Activated CD8-positive, alpha-beta memory T cell treated with anti-CD3 and anti-CD28 coated beads for 24 hours (primary cell): ENCODE data around the gene PIK3C2A.

Experiments
- DNase-seq: peaks from one replicate; pipeline ENCODE4 v3.0.0-alpha.2; 2020

PIK3C2A gene

DNA sequence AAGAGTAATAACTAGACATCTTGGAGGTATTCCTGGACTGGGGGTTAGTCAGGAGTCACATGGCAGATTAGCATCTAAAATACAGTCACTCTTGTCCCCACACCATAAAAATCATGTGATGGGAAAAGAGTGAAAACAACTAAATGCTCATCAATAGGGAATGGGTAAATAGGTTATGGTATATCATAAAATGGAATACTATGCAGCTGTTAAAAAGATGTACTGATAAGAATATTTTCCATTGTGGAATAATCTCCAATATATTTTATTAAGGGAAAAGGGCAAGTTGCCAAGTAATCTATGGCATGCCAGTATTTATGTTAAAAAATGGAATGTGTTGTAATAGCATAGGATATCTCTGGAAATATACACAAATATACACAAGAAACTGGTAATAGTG lies 6.6 kb upstream of the PIK3C2A start:
- no peak for DNase-seq

DNA sequence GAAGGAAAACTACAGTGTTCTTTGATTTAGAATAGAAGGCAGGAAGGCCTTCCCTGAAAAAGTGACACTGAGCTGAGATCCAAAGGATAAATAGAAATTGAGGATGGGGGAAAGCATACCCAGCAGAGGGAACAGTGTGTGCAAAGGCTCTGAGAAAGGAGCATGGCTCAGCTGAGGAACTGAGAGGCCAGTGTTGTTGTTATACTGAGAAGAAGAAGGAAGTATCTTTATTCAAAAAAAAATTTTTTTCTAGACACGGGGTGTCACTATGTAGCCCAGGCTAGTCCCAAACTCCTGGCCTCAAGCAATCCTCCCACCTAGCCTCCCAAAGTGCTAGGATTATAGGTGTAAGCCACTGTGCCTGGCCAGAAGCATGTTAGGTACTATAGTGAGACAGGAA lies 3.5 kb upstream of the PIK3C2A start:
- no peak for DNase-seq

- no peak for DNase-seq
Measured at GRCh38 chr11:17209939-17210245, 2.1 kb upstream of the PIK3C2A start.

GRCh38 chr11:17208257-17208999 lies 642 bp upstream of the PIK3C2A start:
- no peak for DNase-seq

DNA sequence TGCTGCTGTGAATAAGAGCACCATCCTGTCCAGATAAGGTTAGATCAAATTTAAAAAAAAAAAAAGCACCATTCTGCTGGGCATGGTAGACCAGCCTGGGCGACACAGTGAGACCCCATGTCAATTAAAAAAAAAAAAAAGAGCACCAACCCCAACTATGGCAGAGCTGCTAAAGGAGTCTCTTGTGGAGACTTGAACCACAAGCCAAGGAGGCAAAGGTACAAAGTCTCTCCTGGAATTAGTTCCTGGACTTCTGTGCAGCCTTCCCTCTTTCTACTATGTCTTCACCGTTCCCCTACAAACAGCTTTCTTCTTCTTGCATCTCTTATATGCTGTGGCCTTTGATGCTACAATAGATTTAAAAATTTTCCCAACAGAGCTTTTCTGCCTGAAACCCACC lies 1.3 kb downstream of the PIK3C2A start:
- DNase-seq, result no peak

DNA sequence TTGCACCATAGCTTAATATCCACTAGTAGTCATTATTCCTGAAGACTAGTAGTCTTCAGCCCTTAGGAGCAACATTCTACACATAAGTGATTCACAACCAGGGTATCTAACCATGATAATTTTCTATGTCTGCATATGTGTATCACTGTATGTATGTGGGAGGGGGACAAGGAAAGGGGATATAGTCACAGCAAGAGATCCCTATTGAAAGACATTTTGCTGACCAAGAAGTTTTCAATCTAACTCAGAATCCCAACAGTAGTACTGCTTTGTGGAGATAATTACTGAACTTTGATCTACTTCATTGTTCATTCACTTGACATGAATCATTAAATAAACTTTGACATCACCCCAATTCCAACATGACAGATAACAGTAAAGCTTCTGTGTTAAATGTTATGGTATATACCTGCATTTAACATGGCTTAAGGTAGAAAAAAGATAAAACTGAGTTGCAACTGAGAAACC lies 10.3 kb downstream of the PIK3C2A start:
- DNase-seq, result no peak

DNA sequence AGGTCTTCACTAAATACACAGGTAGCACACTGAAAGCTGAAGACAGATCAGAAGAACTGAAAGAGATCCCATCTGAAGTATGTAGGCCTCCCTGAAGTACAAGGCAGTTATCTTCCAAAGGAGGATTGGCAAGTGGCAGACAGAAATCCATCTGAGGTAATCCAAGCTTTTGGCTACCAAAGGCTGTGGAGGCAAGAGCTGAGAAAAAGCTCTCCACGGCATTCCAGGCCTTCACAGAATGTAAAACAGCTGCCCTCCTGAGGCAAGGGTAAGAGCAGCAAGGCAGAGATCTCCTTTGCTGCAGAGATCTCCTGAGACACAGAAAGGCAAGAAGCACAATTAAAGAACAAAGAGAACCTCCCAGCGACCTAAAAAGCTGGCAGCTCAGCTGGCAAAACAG lies 19.1 kb downstream of the PIK3C2A start:
- no peak for DNase-seq

DNA sequence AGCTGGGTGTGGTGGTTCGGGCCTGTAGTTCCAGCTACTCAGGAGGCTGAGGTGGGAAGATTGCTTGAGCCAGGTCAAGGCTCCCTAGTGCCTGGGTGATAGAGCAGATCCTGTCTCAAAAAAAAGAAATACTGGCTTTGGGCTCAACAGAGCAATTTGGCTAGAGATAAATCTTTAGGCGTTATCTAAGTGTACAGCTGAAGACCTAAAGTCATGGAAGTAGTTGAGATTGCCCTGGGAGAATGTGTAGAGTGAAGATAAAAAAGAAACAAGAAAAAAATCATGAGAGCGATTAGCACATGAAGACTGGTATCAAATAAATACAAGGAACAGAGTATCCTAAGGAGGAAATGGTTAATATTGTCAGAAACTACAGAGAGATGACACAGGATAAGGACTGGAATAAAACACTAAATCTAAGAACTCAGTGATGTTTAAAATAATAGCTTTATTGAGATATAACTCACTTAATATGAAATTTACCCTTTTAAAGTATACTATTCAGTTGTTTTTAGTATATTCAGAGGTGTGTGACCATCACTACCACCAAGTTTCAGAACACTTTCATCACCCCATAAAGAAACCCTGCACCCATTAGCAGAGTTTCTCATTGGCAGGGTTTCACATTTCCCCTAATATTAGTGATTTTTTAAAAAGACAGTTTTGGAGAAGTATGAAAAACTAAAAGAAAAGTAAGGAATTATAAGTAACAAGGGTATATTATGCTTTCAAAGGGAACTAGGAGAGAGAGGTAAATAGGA lies 20.7 kb downstream of the PIK3C2A start:
- no peak for DNase-seq

DNA sequence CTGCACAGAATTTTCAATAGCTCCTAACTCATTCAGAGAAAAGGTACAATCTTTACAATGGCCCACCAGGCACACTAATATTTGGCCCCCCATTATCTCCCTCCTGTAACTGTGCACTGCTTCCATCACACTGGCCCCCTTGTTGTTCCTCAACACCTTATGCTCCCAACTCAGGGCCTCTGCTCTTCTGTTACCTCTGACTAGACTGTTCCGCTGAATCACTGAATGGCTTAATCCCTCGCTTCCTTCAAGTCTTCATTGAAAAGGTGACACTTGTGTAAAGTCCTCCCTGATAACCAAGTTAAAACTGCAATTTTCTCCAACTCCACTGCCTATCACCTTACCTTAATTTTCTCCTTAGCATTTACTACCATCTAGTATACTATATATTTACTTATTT lies 21.8 kb downstream of the PIK3C2A start:
- no peak for DNase-seq

GRCh38 chr11:17184882-17185587 lies 22.8 kb downstream of the PIK3C2A start:
- DNase-seq, result no peak

DNA sequence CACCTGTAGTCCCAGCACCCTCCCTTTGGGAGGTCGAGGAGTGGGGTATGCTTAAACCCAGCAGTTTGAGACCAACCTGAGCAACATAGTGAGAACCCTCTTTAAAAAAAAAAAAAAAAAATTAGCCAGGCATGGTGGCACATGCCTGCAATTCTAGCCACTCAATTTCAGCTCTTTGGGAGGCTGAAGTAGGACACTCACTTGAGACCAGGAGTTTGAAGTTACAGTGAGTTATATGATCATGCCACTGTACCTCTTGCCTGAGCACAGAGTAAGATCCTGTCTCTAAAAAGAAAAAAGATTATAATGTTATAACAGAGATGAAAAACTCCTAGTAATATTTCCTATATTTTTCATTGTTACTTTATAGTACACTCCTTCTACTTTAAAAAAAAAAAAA lies 23.9 kb downstream of the PIK3C2A start:
- DNase-seq, result no peak

GRCh38 chr11:17179970-17180369 lies 27.8 kb downstream of the PIK3C2A start:
- DNase-seq, result no peak

- no peak for DNase-seq
Measured at GRCh38 chr11:17173332-17173731, 34.5 kb downstream of the PIK3C2A start.

GRCh38 chr11:17171916-17172315 lies 35.9 kb downstream of the PIK3C2A start:
- no peak for DNase-seq

DNA sequence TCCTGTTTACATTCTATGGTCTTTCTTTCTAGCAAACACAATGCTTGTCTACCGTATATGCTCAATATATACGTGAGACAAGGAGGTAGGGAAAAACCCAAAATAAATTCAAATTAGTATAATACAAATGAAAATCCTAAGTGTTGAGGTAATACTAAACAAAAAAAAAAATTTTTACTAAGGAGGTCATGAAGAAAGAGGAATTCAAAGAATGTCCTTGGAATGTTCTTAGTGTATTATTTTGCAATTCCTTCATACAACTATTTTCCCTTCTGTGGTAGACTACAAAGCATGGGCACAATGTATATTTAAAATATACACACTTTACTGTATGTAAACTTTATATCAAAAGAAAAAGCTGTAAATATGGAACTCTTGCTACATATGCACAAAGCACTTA lies 36.4 kb downstream of the PIK3C2A start:
- no peak for DNase-seq

- DNase-seq, result no peak
Measured at GRCh38 chr11:17169876-17170275, 37.9 kb downstream of the PIK3C2A start.

DNA sequence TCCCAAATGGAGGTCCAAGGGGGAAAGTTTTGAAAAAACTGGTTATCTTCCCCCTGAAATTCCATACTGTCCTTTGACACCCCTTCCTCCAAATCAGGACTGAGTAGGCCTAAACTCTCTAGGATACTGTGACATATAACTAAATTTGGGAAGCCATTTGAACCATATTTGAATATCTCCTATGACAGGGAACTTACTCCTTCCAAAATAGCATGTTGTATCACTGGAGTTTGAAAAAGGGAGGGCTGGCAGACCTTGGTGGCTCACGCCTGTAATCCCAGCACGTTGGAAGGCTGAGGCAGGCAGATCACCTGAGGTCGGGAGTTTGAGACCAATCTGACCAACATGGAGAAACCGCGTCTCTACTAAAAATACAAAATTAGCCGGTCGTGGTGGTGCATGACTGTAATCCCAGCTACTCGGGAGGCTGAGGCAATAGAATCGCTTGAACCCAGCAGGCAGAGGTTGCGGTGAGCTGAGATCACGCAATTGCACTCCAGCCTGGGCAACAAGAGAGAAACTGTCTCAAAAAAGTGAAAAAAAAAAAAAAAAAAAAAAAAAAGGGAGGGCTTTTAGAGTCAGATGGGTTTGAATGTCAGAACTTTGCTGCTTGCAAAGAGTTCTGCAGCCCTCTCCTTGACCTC lies 42.4 kb downstream of the PIK3C2A start:
- no peak for DNase-seq

GRCh38 chr11:17164361-17165246 lies 43.2 kb downstream of the PIK3C2A start:
- DNase-seq, result no peak

DNA sequence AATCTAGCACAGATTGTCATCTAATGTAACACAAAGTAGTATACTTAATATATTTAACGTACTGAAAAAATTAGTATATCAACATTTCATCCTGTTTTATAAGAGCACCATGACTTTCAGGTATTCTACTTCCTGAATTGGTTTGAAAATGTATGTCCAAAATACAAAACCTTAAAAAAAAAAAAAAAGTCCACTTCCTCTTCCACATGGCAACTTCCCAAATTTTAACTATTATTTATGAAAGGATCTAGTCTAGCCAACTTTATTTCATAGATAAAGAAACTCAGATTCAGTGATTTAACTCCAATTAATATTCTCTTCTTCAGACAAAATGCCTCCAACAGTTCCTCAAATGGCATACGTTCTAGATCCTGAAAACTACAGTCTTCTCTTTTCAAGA lies 44.0 kb downstream of the PIK3C2A start:
- no peak for DNase-seq

GRCh38 chr11:17163291-17163690 lies 44.5 kb downstream of the PIK3C2A start:
- no peak for DNase-seq

DNA sequence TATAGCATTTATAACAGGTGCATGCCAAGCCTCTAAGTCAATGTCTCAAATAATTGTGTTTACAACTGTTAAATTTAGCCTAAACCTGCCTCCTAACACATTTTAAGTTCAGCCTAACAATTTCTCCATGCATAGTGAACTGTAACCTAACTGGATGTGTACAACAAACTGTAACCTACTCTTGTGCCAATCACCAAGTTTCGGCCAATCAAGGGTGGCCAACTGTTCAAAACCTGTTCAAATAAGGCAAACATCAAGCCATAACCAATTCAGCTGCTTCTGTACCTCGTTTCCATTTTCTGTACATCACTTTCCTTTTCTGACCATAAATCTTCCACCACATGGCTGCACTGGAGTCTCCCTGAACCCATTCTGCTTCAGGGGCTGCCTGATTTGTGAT lies 45.4 kb downstream of the PIK3C2A start:
- DNase-seq, result no peak

GRCh38 chr11:17161515-17161914 lies 46.3 kb downstream of the PIK3C2A start:
- DNase-seq, result no peak
